A549 (cell line): ENCODE measurements around the gene OGDH. TPM values are rescaled to one million over a fixed set of nuclear protein-coding genes. Genes with fewer than 3 reads are reported as not detected.

Experiments
- ATAC-seq, 2 experiments: fragments of 200-7000 bp in 1 of 2; fragments of >200 bp in 1 of 2; cut with Nextera tagmentation in 1 of 2; cut with Tn5 transposase in 1 of 2; 3 replicates each; pipeline versions ENCODE4 v1.8.0 to v1.9.1; 2018 to 2020; ENCODE audit warnings: mild to moderate bottlenecking in 1 of 2, moderate library complexity in 1 of 2
- CTCF ChIA-PET: fragments of 300-600 bp; sonication (Branson Sonifier 250); formaldehyde crosslinking; extraction: SDS; loops from one replicate; lab custom pipeline; 2021; ENCODE audit warnings: antibody characterized with exemption, inconsistent platforms; lab: Yijun Ruan, JAX
- POLR2A ChIA-PET: fragments of 350-600 bp; formaldehyde crosslinking; extraction: SDS; loops from one replicate; lab custom pipeline; 2021; ENCODE audit warnings: antibody characterized with exemption, inconsistent platforms; lab: Yijun Ruan, JAX
- DNase-seq, 2 experiments: peaks; one replicate each; pipeline versions ENCODE4 v3.0.0 to v3.0.0-alpha.2; 2011 to 2016; ENCODE audit warnings: low read depth in 1 of 2, low spot score in 1 of 2
- FAIRE-seq: peaks from 2 replicates; lab custom pipeline; 2011; peaks lifted over from hg19 to GRCh38; lab: Jason Lieb, UNC
- H3K27ac ChIP-seq, 2 experiments: fragments of >200 bp; sonication (Bioruptor Twin); formaldehyde crosslinking; 3 replicates each; pipeline ENCODE4 v1.5.1; 2016 to 2017
- H3K4me1 ChIP-seq: fragments of >200 bp; sonication (Bioruptor Twin); formaldehyde crosslinking; 3 replicates; pipeline ENCODE4 v1.6.1; 2016
- H3K4me2 ChIP-seq: fragments of >200 bp; sonication (Bioruptor Twin); formaldehyde crosslinking; 3 replicates; pipeline ENCODE4 v1.6.1; 2016
- H3K4me3 ChIP-seq: fragments of >200 bp; sonication (Bioruptor Twin); formaldehyde crosslinking; 3 replicates; pipeline ENCODE4 v1.5.1; 2016
- H3K9me3 ChIP-seq: fragments of >200 bp; sonication (Bioruptor Twin); formaldehyde crosslinking; 3 replicates; pipeline ENCODE4 v1.6.1; 2016
- ATOH8 ChIP-seq: fragments of 250-450 bp; sonication (Bioruptor Pico); IDR thresholded peaks from 2 replicates; pipeline ENCODE4 v1.5.0; 2020; ENCODE audit warnings: low read depth, mild to moderate bottlenecking, moderate library complexity
- CBX8 ChIP-seq: fragments of 200-600 bp; sonication (generic); IDR thresholded peaks from 2 replicates; pipeline ENCODE4 v1.6.1; 2016
- ESRRA ChIP-seq: fragments of 150-350 bp; IDR thresholded peaks from 2 replicates; pipeline ENCODE4 v1.6.1; 2014; ENCODE audit warnings: mild to moderate bottlenecking, low read length, borderline replicate concordance
- HDAC2 ChIP-seq: fragments of 200-600 bp; sonication (generic); IDR thresholded peaks from 2 replicates; pipeline ENCODE4 v1.6.1; 2016
- HMGXB4 ChIP-seq: fragments of 250-450 bp; sonication (Bioruptor Pico); IDR thresholded peaks from 2 replicates; pipeline ENCODE4 v1.5.0; 2021; ENCODE audit warnings: mild to moderate bottlenecking, moderate library complexity, borderline replicate concordance
- HOXB13 ChIP-seq: fragments of 250-450 bp; sonication (Bioruptor Pico); IDR thresholded peaks from 2 replicates; pipeline ENCODE4 v1.5.0; 2020; ENCODE audit warnings: low read depth, mild to moderate bottlenecking, moderate library complexity
- JUN ChIP-seq, 2 experiments: fragments of >200 bp; sonication (Bioruptor Twin); formaldehyde crosslinking; IDR thresholded peaks; 2 replicates in 1 of 2; 3 replicates in 1 of 2; pipeline ENCODE4 v1.6.1; 2016 to 2017
- KDM1A ChIP-seq: fragments of 200-600 bp; sonication (generic); IDR thresholded peaks from 2 replicates; pipeline ENCODE4 v1.6.1; 2016; ENCODE audit warnings: low read depth, mild to moderate bottlenecking
- KDM5A ChIP-seq: fragments of 200-600 bp; sonication (generic); IDR thresholded peaks from 2 replicates; pipeline ENCODE4 v1.6.1; 2016; ENCODE audit warnings: antibody characterized with exemption, mild to moderate bottlenecking
- MAFK ChIP-seq: fragments of 450-650 bp; IDR thresholded peaks from 2 replicates; pipeline ENCODE4 v1.6.1; 2014; ENCODE audit not compliant: partially characterized antibody
- MAX ChIP-seq: IDR thresholded peaks from 2 replicates; pipeline ENCODE4 v1.6.1; 2012
- MAZ ChIP-seq: fragments of 150-350 bp; IDR thresholded peaks from 2 replicates; pipeline ENCODE4 v1.6.1; 2014; ENCODE audit warnings: antibody characterized with exemption, low read depth, low read length, borderline replicate concordance
- NFE2L2 ChIP-seq: fragments of 150-350 bp; conservative IDR thresholded peaks from 2 replicates; pipeline ENCODE4 v1.6.1; 2014; ENCODE audit warnings: low read length
- NPAS2 ChIP-seq: fragments of 250-450 bp; sonication (Bioruptor Pico); IDR thresholded peaks from 2 replicates; pipeline ENCODE4 v1.8.0; 2022; ENCODE audit warnings: mild to moderate bottlenecking, moderate library complexity, borderline replicate concordance
- NR3C1 ChIP-seq: fragments of >200 bp; sonication (Bioruptor Twin); formaldehyde crosslinking; IDR thresholded peaks from 3 replicates; pipeline ENCODE4 v1.6.1; 2017
- PHF8 ChIP-seq: fragments of 200-600 bp; sonication (generic); IDR thresholded peaks from 2 replicates; pipeline ENCODE4 v1.6.1; 2016; ENCODE audit warnings: low read depth, mild to moderate bottlenecking, antibody characterized with exemption, moderate library complexity, borderline replicate concordance
- POLR2AphosphoS2 ChIP-seq: conservative IDR thresholded peaks from 2 replicates; pipeline ENCODE4 v1.6.1; 2012; ENCODE audit warnings: low read length, improper control_type of control experiment, inconsistent platforms
- RARB ChIP-seq: fragments of 250-450 bp; sonication (Bioruptor Pico); IDR thresholded peaks from 2 replicates; pipeline ENCODE4 v1.8.0; 2021; ENCODE audit warnings: mild to moderate bottlenecking, moderate library complexity
- RCOR1 ChIP-seq: fragments of 150-350 bp; IDR thresholded peaks from 2 replicates; pipeline ENCODE4 v1.6.1; 2014; ENCODE audit warnings: antibody characterized with exemption, low read length, low read depth
- RFX5 ChIP-seq: fragments of 450-650 bp; IDR thresholded peaks from 2 replicates; pipeline ENCODE4 v1.7.1; 2014; ENCODE audit warnings: antibody characterized with exemption, mild to moderate bottlenecking, moderate library complexity
- RNF2 ChIP-seq: fragments of 200-600 bp; sonication (generic); IDR thresholded peaks from 2 replicates; pipeline ENCODE4 v1.6.1; 2016; ENCODE audit warnings: low read depth, mild to moderate bottlenecking, antibody characterized with exemption, moderate library complexity, borderline replicate concordance
- SMC3 ChIP-seq: fragments of >200 bp; sonication (Bioruptor Twin); formaldehyde crosslinking; IDR thresholded peaks from 3 replicates; pipeline ENCODE4 v1.6.1; 2018; ENCODE audit warnings: inconsistent platforms
- TFCP2L1 ChIP-seq: fragments of 250-450 bp; sonication (Bioruptor Pico); IDR thresholded peaks from 2 replicates; pipeline ENCODE4 v1.5.0; 2021; ENCODE audit warnings: mild to moderate bottlenecking
- ZC3H11A ChIP-seq: fragments of 450-650 bp; IDR thresholded peaks from 2 replicates; pipeline ENCODE4 v1.6.1; 2014; ENCODE audit warnings: antibody characterized with exemption, mild to moderate bottlenecking
- ZFP36 ChIP-seq: fragments of 450-650 bp; IDR thresholded peaks from 2 replicates; pipeline ENCODE4 v1.6.1; 2014; ENCODE audit warnings: borderline replicate concordance; ENCODE audit not compliant: partially characterized antibody
- WGBS: methylation state at CpG from one replicate; pipeline ENCODE4 v1.1.6; 2017; ENCODE audit errors: missing lambda C conversion rate; 5-methylcytosine and 5-hydroxymethylcytosine counted together
- polyA plus RNA-seq, 4 experiments: library from polyadenylated mRNA; depleted of rRNA in 3 of 4; stranded (reverse); fragments of >200 nt; fragmentation: RNase III in 1 of 4; extraction: RNeasy Plus Mini Kit Qiagen cat#74134 plus additional on column Dnase treatment in 1 of 4; gene quantifications; 2 replicates in 3 of 4; 3 replicates in 1 of 4; pipeline ENCODE4 v1.2.3, GENCODE V29; 2011 to 2017

Gene OGDH
- polyA plus RNA-seq, 2 of the 4 experiments (the other 2 are of a cell fraction) = 32.5 to 38.8 TPM

GRCh38 chr7:44606341-44607140 is at the start of gene OGDH (continued):
- TF ChIP-seq HDAC2 (no peak), HMGXB4 (CRISPR knock-in tag) (no peak), ATOH8 (CRISPR knock-in tag) (no peak), MAX (peak; percentile 90), RNF2 (no peak), KDM5A (no peak), RCOR1 (no peak), HOXB13 (CRISPR knock-in tag) (no peak), MAFK (peak; percentile 48), CBX8 (no peak), MAZ (0 out of 2 replicates have a peak, but pooled peaks have one; percentile 74), ESRRA (peak; percentile 81), JUN (IDR thresholded peaks at IDR 0.05) (peak; percentile 75 to 90; a peak in 3 of 5 replicates), RARB (CRISPR knock-in tag) (no peak), POLR2AphosphoS2 (no peak), PHF8 (peak; percentile 90; the same call in 1 of the 2 replicates), NFE2L2 (no peak), KDM1A (no peak), SMC3 (no peak; the same call in 2 of the 3 replicates), NR3C1 (no peak), NPAS2 (CRISPR knock-in tag) (no peak)

GRCh38 chr7:44557485-44557884 is 48.9 kb upstream of the OGDH start:
- Histone ChIP-seq H3K4me3 (no peak overlapping the region), H3K4me1 (peaks cover 14% of the 10 kb centered on the region), H3K9me3 (no peaks in the 10 kb centered on the region), H3K4me2 (no peak overlapping the region), H3K27ac (no peak overlapping the region)
- TF ChIP-seq ZC3H11A (no peak), RFX5 (no peak), TFCP2L1 (CRISPR knock-in tag) (no peak), ZFP36 (no peak), PHF8 (no peak)
- FAIRE-seq (no peak), DNase-seq (no peak), ATAC-seq (no peak)
- 77% methylated on average over 2 of the region's 2 CpGs for WGBS
- CTCF ChIA-PET = interaction anchor here (2.4 to 3.6 kb wide), 2 partner anchors 8 to 317 kb away, joined by 6 to 18 read pairs; no protein-coding TSS in a partner anchor
- POLR2A ChIA-PET = no interaction called here
